Stimulated activated naive CD8-positive, alpha-beta T cell treated with anti-CD3 and anti-CD28 coated beads, Interleukin-15, amount 100 ng/mL, for 72 hours (primary cell): Measurements from ENCODE around the gene FUBP3.

Experiments
- ATAC-seq: fragments of 150-1000 bp; cut with Tn5 transposase; 2 replicates; pipeline ENCODE4 v1.10.0; 2021; ENCODE audit warnings: mild to moderate bottlenecking, moderate library complexity
- DNase-seq, 2 donors: peaks; one replicate each; pipeline ENCODE4 v3.0.0; 2021 to 2022
- H3K27ac Mint-ChIP-seq, 2 donors: one replicate each; pipeline ENCODE4 v1.8.0; 2022; ENCODE audit warnings: mild to moderate bottlenecking in 2 of 2, mixed read lengths in 2 of 2, moderate library complexity in 2 of 2
- H3K27me3 Mint-ChIP-seq: one replicate; pipeline ENCODE4 v1.8.0; 2022; ENCODE audit warnings: mixed read lengths
- H3K4me1 Mint-ChIP-seq: one replicate; pipeline ENCODE4 v1.8.0; 2022; ENCODE audit warnings: mild to moderate bottlenecking, mixed read lengths
- H3K4me3 Mint-ChIP-seq, 2 donors: one replicate each; pipeline ENCODE4 v1.8.0; 2022; ENCODE audit warnings: mild to moderate bottlenecking in 2 of 2, mixed read lengths in 2 of 2, moderate library complexity in 1 of 2
- H3K9me3 Mint-ChIP-seq, 2 donors: one replicate each; pipeline ENCODE4 v1.8.0; 2022; ENCODE audit warnings: mixed read lengths in 2 of 2

Gene FUBP3

GRCh38 chr9:130633336-130634190, 54.2 kb downstream of the FUBP3 start:
- Mint-ChIP-seq H3K4me3 (no peak overlapping the region), H3K27ac (no peak overlapping the region), H3K4me1 (no peaks in the 10 kb centered on the region), H3K9me3 (no peaks in the 10 kb centered on the region), H3K27me3 (no peaks in the 10 kb centered on the region)
- DNase-seq = no peak
- ATAC-seq = no peak

- H3K4me1 Mint-ChIP-seq = no peaks in the 10 kb centered on the region
- H3K9me3 Mint-ChIP-seq = no peaks in the 10 kb centered on the region
- no peak overlapping the region for H3K27ac Mint-ChIP-seq
These were observed 54.9 kb downstream of the FUBP3 start for GRCh38 chr9:130634191-130634768.

GRCh38 chr9:130634801-130635200, 55.4 kb downstream of the FUBP3 start:
- Mint-ChIP-seq H3K9me3 (no peaks in the 10 kb centered on the region), H3K27ac (no peak overlapping the region), H3K27me3 (no peaks in the 10 kb centered on the region), H3K4me1 (no peaks in the 10 kb centered on the region), H3K4me3 (no peak overlapping the region)
- no peak for DNase-seq
- ATAC-seq = no peak

More at GRCh38 chr9:130634191-130634768, 54.9 kb downstream of the FUBP3 start:
- no peaks in the 10 kb centered on the region for H3K27me3 Mint-ChIP-seq
- H3K4me3 Mint-ChIP-seq = no peak overlapping the region
- ATAC-seq = no peak
- DNase-seq = no peak

GRCh38 chr9:130635306-130635705, 55.9 kb downstream of the FUBP3 start:
- ATAC-seq (no peak), DNase-seq (no peak)
- Mint-ChIP-seq H3K27me3 (no peaks in the 10 kb centered on the region), H3K27ac (peak overlapping the region in 1 of 2 donors; percentile 21), H3K9me3 (no peaks in the 10 kb centered on the region), H3K4me1 (no peaks in the 10 kb centered on the region), H3K4me3 (no peak overlapping the region)

GRCh38 chr9:130635721-130636647, 56.6 kb downstream of the FUBP3 start:
- no peaks in the 10 kb centered on the region for H3K4me1 Mint-ChIP-seq
- no peak for DNase-seq
- H3K9me3 Mint-ChIP-seq = no peaks in the 10 kb centered on the region
- no peak for ATAC-seq
- no peaks in the 10 kb centered on the region for H3K27me3 Mint-ChIP-seq
- no peak overlapping the region for H3K27ac Mint-ChIP-seq
- no peak overlapping the region for H3K4me3 Mint-ChIP-seq

GRCh38 chr9:130636648-130637020, 57.3 kb downstream of the FUBP3 start:
- no peaks in the 10 kb centered on the region for H3K9me3 Mint-ChIP-seq
- no peak for ATAC-seq
- no peak overlapping the region for H3K27ac Mint-ChIP-seq
- H3K4me3 Mint-ChIP-seq = no peak overlapping the region
- H3K4me1 Mint-ChIP-seq = no peaks in the 10 kb centered on the region
- H3K27me3 Mint-ChIP-seq = no peaks in the 10 kb centered on the region
- no peak for DNase-seq

GRCh38 chr9:130638284-130639123, 59.1 kb downstream of the FUBP3 start:
- Mint-ChIP-seq H3K9me3 (no peaks in the 10 kb centered on the region), H3K27me3 (no peaks in the 10 kb centered on the region), H3K4me1 (no peaks in the 10 kb centered on the region)

GRCh38 chr9:130639124-130639765, 59.9 kb downstream of the FUBP3 start:
- Mint-ChIP-seq H3K4me3 (no peak overlapping the region), H3K9me3 (no peaks in the 10 kb centered on the region), H3K27me3 (no peaks in the 10 kb centered on the region), H3K4me1 (no peaks in the 10 kb centered on the region), H3K27ac (no peak overlapping the region)
- no peak for DNase-seq
- no peak for ATAC-seq

More at GRCh38 chr9:130638284-130639123, 59.1 kb downstream of the FUBP3 start:
- ATAC-seq = no peak
- DNase-seq = no peak
- H3K27ac Mint-ChIP-seq = peak overlapping the region in 1 of 2 donors; percentile 28
- no peak overlapping the region for H3K4me3 Mint-ChIP-seq

- no peaks in the 10 kb centered on the region for H3K27me3 Mint-ChIP-seq
- H3K27ac Mint-ChIP-seq = no peak overlapping the region
- ATAC-seq (no peak), DNase-seq (no peak)
- no peaks in the 10 kb centered on the region for H3K9me3 Mint-ChIP-seq
- no peak overlapping the region for H3K4me3 Mint-ChIP-seq
- H3K4me1 Mint-ChIP-seq = no peaks in the 10 kb centered on the region
These were observed 60.6 kb downstream of the FUBP3 start for GRCh38 chr9:130639866-130640555.

- ATAC-seq (no peak), DNase-seq (no peak)
- peaks cover 0 to 2% of the 10 kb centered on the region in 2 donors for H3K9me3 Mint-ChIP-seq
- H3K4me3 Mint-ChIP-seq = no peak overlapping the region
- no peaks in the 10 kb centered on the region for H3K27me3 Mint-ChIP-seq
- H3K27ac Mint-ChIP-seq = no peak overlapping the region
- no peaks in the 10 kb centered on the region for H3K4me1 Mint-ChIP-seq
These were observed 61.3 kb downstream of the FUBP3 start for GRCh38 chr9:130640681-130641080.

GRCh38 chr9:130642926-130643325, 63.5 kb downstream of the FUBP3 start:
- no peaks in the 10 kb centered on the region for H3K27me3 Mint-ChIP-seq
- H3K4me1 Mint-ChIP-seq = no peaks in the 10 kb centered on the region
- peak overlapping the region in 1 of 2 donors; percentile 34 for H3K27ac Mint-ChIP-seq
- no peak for ATAC-seq
- H3K4me3 Mint-ChIP-seq = no peak overlapping the region
- H3K9me3 Mint-ChIP-seq = peaks cover 7 to 15% of the 10 kb centered on the region in 2 donors
- DNase-seq = no peak

- no peak overlapping the region for H3K4me3 Mint-ChIP-seq
- peaks cover 3 to 8% of the 10 kb centered on the region in 2 donors for H3K9me3 Mint-ChIP-seq
- H3K27ac Mint-ChIP-seq = no peak overlapping the region
- ATAC-seq = no peak
- no peaks in the 10 kb centered on the region for H3K4me1 Mint-ChIP-seq
- peaks cover 34% of the 10 kb centered on the region for H3K27me3 Mint-ChIP-seq
- no peak for DNase-seq
These were observed 71.8 kb downstream of the FUBP3 start for GRCh38 chr9:130651221-130651620.

GRCh38 chr9:130651752-130652151, 72.4 kb downstream of the FUBP3 start:
- H3K4me3 Mint-ChIP-seq = no peak overlapping the region
- no peak overlapping the region for H3K27ac Mint-ChIP-seq
- no peak for ATAC-seq

GRCh38 chr9:130654879-130655278, 75.5 kb downstream of the FUBP3 start:
- no peak for DNase-seq
- no peak overlapping the region for H3K27ac Mint-ChIP-seq
- H3K9me3 Mint-ChIP-seq = no peaks in the 10 kb centered on the region
- peaks cover 71% of the 10 kb centered on the region for H3K27me3 Mint-ChIP-seq
- no peak overlapping the region for H3K4me3 Mint-ChIP-seq
- ATAC-seq = no peak
- peaks cover 4% of the 10 kb centered on the region for H3K4me1 Mint-ChIP-seq

More at GRCh38 chr9:130651752-130652151, 72.4 kb downstream of the FUBP3 start:
- DNase-seq = no peak
- Mint-ChIP-seq H3K27me3 (peaks cover 40% of the 10 kb centered on the region), H3K9me3 (peaks cover 0 to 2% of the 10 kb centered on the region in 2 donors), H3K4me1 (no peaks in the 10 kb centered on the region)
